WTC11 (cell line): ENCODE measurements around the gene PTPRU. TPM values are rescaled to one million over a fixed set of nuclear protein-coding genes. Genes with fewer than 3 reads are reported as not detected.

Source experiments
- ATAC-seq: fragments of 200-7000 bp; cut with Tn5 transposase; 2 replicates; pipeline ENCODE4 v1.10.0; 2021; ENCODE audit warnings: mild to moderate bottlenecking, moderate library complexity
- CTCF ChIA-PET: fragments of 300-600 bp; sonication (Branson Sonifier 250); formaldehyde crosslinking; loops from one replicate; lab custom pipeline; 2021; ENCODE audit warnings: antibody characterized with exemption; lab: Charles Lee
- POLR2A ChIA-PET: fragments of 350-600 bp; sonication (Branson Sonifier 250); formaldehyde crosslinking; loops from one replicate; lab custom pipeline; 2021; ENCODE audit warnings: antibody characterized with exemption; lab: Charles Lee
- DNase-seq: peaks from one replicate; pipeline ENCODE4 v3.0.0; 2021; ENCODE audit warnings: low spot score
- H3K27ac Mint-ChIP-seq: 2 replicates; pipeline ENCODE4 v1.8.0; 2021; ENCODE audit warnings: mixed read lengths
- H3K27me3 Mint-ChIP-seq: 2 replicates; pipeline ENCODE4 v1.8.0; 2021; ENCODE audit warnings: low read depth, mild to moderate bottlenecking, moderate library complexity, mixed read lengths
- H3K36me3 Mint-ChIP-seq: 2 replicates; pipeline ENCODE4 v1.8.0; 2021; ENCODE audit warnings: mixed read lengths
- H3K4me1 Mint-ChIP-seq: 2 replicates; pipeline ENCODE4 v1.8.0; 2022; ENCODE audit warnings: mixed read lengths
- H3K4me3 Mint-ChIP-seq: 2 replicates; pipeline ENCODE4 v1.8.0; 2021; ENCODE audit warnings: mild to moderate bottlenecking, moderate library complexity, mixed read lengths
- H3K9me3 Mint-ChIP-seq: 2 replicates; pipeline ENCODE4 v1.8.0; 2021; ENCODE audit warnings: mixed read lengths
- ATF1 ChIP-seq: sonication (generic); formaldehyde crosslinking; IDR thresholded peaks from 2 replicates; pipeline ENCODE4 v1.8.1; 2023; ENCODE audit warnings: mild to moderate bottlenecking, moderate library complexity, missing genetic modification reagents
- CREB1 ChIP-seq: sonication (generic); formaldehyde crosslinking; IDR thresholded peaks from 2 replicates; pipeline ENCODE4 v1.8.0; 2023; ENCODE audit warnings: mild to moderate bottlenecking, missing genetic modification reagents
- ELF4 ChIP-seq: sonication (generic); formaldehyde crosslinking; IDR thresholded peaks from 2 replicates; pipeline ENCODE4 v1.8.1; 2022; ENCODE audit warnings: low read depth, mild to moderate bottlenecking, moderate library complexity, missing genetic modification reagents
- ETV6 ChIP-seq: sonication (generic); formaldehyde crosslinking; IDR thresholded peaks from 2 replicates; pipeline ENCODE4 v1.8.1; 2022; ENCODE audit warnings: mild to moderate bottlenecking, missing genetic modification reagents
- FOXP1 ChIP-seq: sonication (generic); formaldehyde crosslinking; IDR thresholded peaks from 2 replicates; pipeline ENCODE4 v1.8.0; 2022; ENCODE audit warnings: missing genetic modification reagents, mild to moderate bottlenecking, moderate library complexity, borderline replicate concordance
- KAT7 ChIP-seq: sonication (generic); formaldehyde crosslinking; IDR thresholded peaks from 2 replicates; pipeline ENCODE4 v1.8.1; 2023; ENCODE audit warnings: missing genetic modification reagents, mild to moderate bottlenecking, borderline replicate concordance
- MLX ChIP-seq: sonication (generic); formaldehyde crosslinking; IDR thresholded peaks from 2 replicates; pipeline ENCODE4 v1.8.1; 2023; ENCODE audit warnings: mild to moderate bottlenecking, missing genetic modification reagents, moderate library complexity
- MXD4 ChIP-seq: fragments of 250-450 bp; sonication (Bioruptor Pico); IDR thresholded peaks from 2 replicates; pipeline ENCODE4 v1.8.0; 2021; ENCODE audit warnings: mild to moderate bottlenecking, moderate library complexity, borderline replicate concordance
- NFATC4 ChIP-seq: fragments of 250-450 bp; sonication (Bioruptor Pico); IDR thresholded peaks from 2 replicates; pipeline ENCODE4 v1.9.0; 2021; ENCODE audit warnings: mild to moderate bottlenecking
- NR1H2 ChIP-seq: sonication (generic); formaldehyde crosslinking; IDR thresholded peaks from 2 replicates; pipeline ENCODE4 v1.9.0; 2021; ENCODE audit warnings: mild to moderate bottlenecking, moderate library complexity, missing genetic modification reagents
- NR2C2 ChIP-seq: sonication (generic); formaldehyde crosslinking; IDR thresholded peaks from 2 replicates; pipeline ENCODE4 v1.8.0; 2022; ENCODE audit warnings: mild to moderate bottlenecking, missing genetic modification reagents
- PRRX2 ChIP-seq: fragments of 250-450 bp; sonication (Bioruptor Pico); IDR thresholded peaks from 2 replicates; pipeline ENCODE4 v1.8.0; 2021; ENCODE audit warnings: mild to moderate bottlenecking
- SOX15 ChIP-seq: fragments of 250-450 bp; sonication (Bioruptor Pico); IDR thresholded peaks from 2 replicates; pipeline ENCODE4 v1.9.0; 2021; ENCODE audit warnings: mild to moderate bottlenecking
- SP1 ChIP-seq: sonication (generic); formaldehyde crosslinking; conservative IDR thresholded peaks from 2 replicates; pipeline ENCODE4 v1.8.1; 2022; ENCODE audit warnings: missing genetic modification reagents
- TCF7 ChIP-seq: sonication (generic); formaldehyde crosslinking; IDR thresholded peaks from 2 replicates; pipeline ENCODE4 v1.8.0; 2022; ENCODE audit warnings: mild to moderate bottlenecking, low read depth, missing genetic modification reagents, moderate library complexity
- TEAD4 ChIP-seq: sonication (generic); formaldehyde crosslinking; IDR thresholded peaks from 2 replicates; pipeline ENCODE4 v1.8.0; 2022; ENCODE audit warnings: mild to moderate bottlenecking, missing genetic modification reagents
- TP53 ChIP-seq: sonication (generic); formaldehyde crosslinking; IDR thresholded peaks from 2 replicates; pipeline ENCODE4 v1.8.1; 2023; ENCODE audit warnings: mild to moderate bottlenecking, missing genetic modification reagents
- USF1 ChIP-seq: sonication (generic); formaldehyde crosslinking; IDR thresholded peaks from 2 replicates; pipeline ENCODE4 v1.8.0; 2022; ENCODE audit warnings: mild to moderate bottlenecking, missing genetic modification reagents
- ZBTB21 ChIP-seq: sonication (generic); formaldehyde crosslinking; IDR thresholded peaks from 2 replicates; pipeline ENCODE4 v1.8.1; 2023; ENCODE audit warnings: mild to moderate bottlenecking, missing genetic modification reagents, borderline replicate concordance
- ZNF232 ChIP-seq: sonication (generic); formaldehyde crosslinking; IDR thresholded peaks from 2 replicates; pipeline ENCODE4 v1.8.0; 2022; ENCODE audit warnings: mild to moderate bottlenecking, missing genetic modification reagents
- ZNF317 ChIP-seq: sonication (generic); formaldehyde crosslinking; IDR thresholded peaks from 2 replicates; pipeline ENCODE4 v1.8.1; 2023; ENCODE audit warnings: low read depth, mild to moderate bottlenecking, moderate library complexity, missing genetic modification reagents, borderline replicate concordance
- ZNF423 ChIP-seq: fragments of 250-450 bp; sonication (Bioruptor Pico); IDR thresholded peaks from 2 replicates; pipeline ENCODE4 v2.1.2; 2022; ENCODE audit warnings: mild to moderate bottlenecking, moderate library complexity
- ZNF671 ChIP-seq: fragments of 250-450 bp; sonication (Bioruptor Pico); IDR thresholded peaks from 2 replicates; pipeline ENCODE4 v1.8.0; 2021; ENCODE audit warnings: mild to moderate bottlenecking
- total RNA-seq: library from RNA; stranded (reverse); gene quantifications from 3 replicates; pipeline ENCODE4 v1.2.3, GENCODE V29; 2021
- TF ChIP-seq, protein P1 (sequence below): fragments of 200-600 bp; IDR thresholded peaks from 2 replicates; pipeline ENCODE4 v1.8.0; 2022; ENCODE audit warnings: antibody characterized with exemption
- TF ChIP-seq, protein P2 (sequence below): sonication (generic); formaldehyde crosslinking; IDR thresholded peaks from 2 replicates; pipeline ENCODE4 v1.8.1; 2022; ENCODE audit warnings: low read depth, missing genetic modification reagents, borderline replicate concordance
- TF ChIP-seq, protein P3 (sequence below): sonication (generic); formaldehyde crosslinking; IDR thresholded peaks from 2 replicates; pipeline ENCODE4 v1.8.1; 2023; ENCODE audit warnings: mild to moderate bottlenecking, missing genetic modification reagents, borderline replicate concordance

PTPRU gene
- total RNA-seq, 1 experiment from 2014 or later: 75.4 TPM

DNA sequence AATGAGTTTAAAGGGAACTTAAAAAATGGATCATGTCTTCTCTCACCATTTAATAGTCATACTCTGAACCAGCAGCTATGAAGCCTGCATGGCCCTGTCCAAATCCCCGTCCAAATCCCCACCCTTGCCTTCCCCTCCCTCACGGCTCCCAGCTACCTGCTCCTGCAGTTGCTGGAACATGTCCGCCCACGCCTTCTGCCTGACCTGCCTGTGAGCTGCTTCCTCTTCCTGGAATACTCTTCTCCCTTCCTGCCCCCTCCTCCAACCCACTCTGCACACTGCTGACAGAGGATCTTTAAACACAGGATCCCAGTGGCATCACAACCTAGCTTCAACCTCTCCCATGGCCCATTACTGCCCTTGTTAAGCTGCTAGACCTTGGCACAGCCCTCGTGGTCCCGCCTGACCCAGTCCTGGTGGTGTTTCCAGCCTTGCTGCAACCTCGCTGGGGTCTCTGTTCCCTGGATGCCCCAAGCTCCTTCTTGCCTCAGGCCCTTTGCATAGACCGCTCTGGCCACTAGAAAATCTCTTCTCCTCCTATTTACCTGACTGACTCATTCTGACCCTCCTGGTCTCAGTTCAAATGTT lies 118.3 kb downstream of the PTPRU start:
- ChIA-PET CTCF (interaction anchor here (0.7 kb wide), 1 partner anchor 23 kb away, joined by 3 read pairs; no protein-coding TSS in a partner anchor), POLR2A (no interaction called here)
- ATAC-seq (no peak), DNase-seq (no peak)
- Mint-ChIP-seq H3K9me3 (peaks cover 15% of the 10 kb centered on the region), H3K4me3 (no peak overlapping the region), H3K27ac (no peak overlapping the region), H3K4me1 (peaks cover 7% of the 10 kb centered on the region), H3K36me3 (no peaks in the 10 kb centered on the region), H3K27me3 (peaks cover 26% of the 10 kb centered on the region)
- TF ChIP-seq SP1 (CRISPR knock-in tag) (no peak), NFATC4 (no peak), MLX (no peak), ZNF232 (CRISPR knock-in tag) (no peak), MXD4 (CRISPR knock-in tag) (no peak), USF1 (CRISPR knock-in tag) (no peak), KAT7 (CRISPR knock-in tag) (no peak), ZNF317 (CRISPR knock-in tag) (no peak), ZNF423 (CRISPR knock-in tag) (no peak), SOX15 (CRISPR knock-in tag) (no peak), ELF4 (CRISPR knock-in tag) (no peak), FOXP1 (no peak), CREB1 (no peak), NR2C2 (CRISPR knock-in tag) (no peak), TP53 (no peak), PRRX2 (CRISPR knock-in tag) (no peak)
- TF ChIP-seq, protein P1, sequence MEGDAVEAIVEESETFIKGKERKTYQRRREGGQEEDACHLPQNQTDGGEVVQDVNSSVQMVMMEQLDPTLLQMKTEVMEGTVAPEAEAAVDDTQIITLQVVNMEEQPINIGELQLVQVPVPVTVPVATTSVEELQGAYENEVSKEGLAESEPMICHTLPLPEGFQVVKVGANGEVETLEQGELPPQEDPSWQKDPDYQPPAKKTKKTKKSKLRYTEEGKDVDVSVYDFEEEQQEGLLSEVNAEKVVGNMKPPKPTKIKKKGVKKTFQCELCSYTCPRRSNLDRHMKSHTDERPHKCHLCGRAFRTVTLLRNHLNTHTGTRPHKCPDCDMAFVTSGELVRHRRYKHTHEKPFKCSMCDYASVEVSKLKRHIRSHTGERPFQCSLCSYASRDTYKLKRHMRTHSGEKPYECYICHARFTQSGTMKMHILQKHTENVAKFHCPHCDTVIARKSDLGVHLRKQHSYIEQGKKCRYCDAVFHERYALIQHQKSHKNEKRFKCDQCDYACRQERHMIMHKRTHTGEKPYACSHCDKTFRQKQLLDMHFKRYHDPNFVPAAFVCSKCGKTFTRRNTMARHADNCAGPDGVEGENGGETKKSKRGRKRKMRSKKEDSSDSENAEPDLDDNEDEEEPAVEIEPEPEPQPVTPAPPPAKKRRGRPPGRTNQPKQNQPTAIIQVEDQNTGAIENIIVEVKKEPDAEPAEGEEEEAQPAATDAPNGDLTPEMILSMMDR: no peak

- H3K4me1 Mint-ChIP-seq: peaks cover 11% of the 10 kb centered on the region
- CTCF ChIA-PET: interaction anchor here (0.7 to 2.0 kb wide), 3 partner anchors 10 to 288 kb away, joined by 3 to 11 read pairs (median 7); no protein-coding TSS in a partner anchor
- no peak overlapping the region for H3K4me3 Mint-ChIP-seq
- peaks cover 10% of the 10 kb centered on the region for H3K9me3 Mint-ChIP-seq
- ATAC-seq (no peak), DNase-seq (no peak)
- no peak overlapping the region for H3K27ac Mint-ChIP-seq
- peaks cover 19% of the 10 kb centered on the region for H3K27me3 Mint-ChIP-seq
- POLR2A ChIA-PET: interaction anchor here (1.1 kb wide), 1 partner anchor 8 kb away, joined by 3 read pairs; no protein-coding TSS in a partner anchor
- no peaks in the 10 kb centered on the region for H3K36me3 Mint-ChIP-seq
- TF ChIP-seq ETV6 (CRISPR knock-in tag) (no peak), ATF1 (CRISPR knock-in tag) (no peak), TCF7 (CRISPR knock-in tag) (no peak), TEAD4 (no peak), ZNF671 (CRISPR knock-in tag) (no peak), ZBTB21 (no peak), NR1H2 (no peak), SP1 (CRISPR knock-in tag) (no peak)
- TF ChIP-seq, protein P2, sequence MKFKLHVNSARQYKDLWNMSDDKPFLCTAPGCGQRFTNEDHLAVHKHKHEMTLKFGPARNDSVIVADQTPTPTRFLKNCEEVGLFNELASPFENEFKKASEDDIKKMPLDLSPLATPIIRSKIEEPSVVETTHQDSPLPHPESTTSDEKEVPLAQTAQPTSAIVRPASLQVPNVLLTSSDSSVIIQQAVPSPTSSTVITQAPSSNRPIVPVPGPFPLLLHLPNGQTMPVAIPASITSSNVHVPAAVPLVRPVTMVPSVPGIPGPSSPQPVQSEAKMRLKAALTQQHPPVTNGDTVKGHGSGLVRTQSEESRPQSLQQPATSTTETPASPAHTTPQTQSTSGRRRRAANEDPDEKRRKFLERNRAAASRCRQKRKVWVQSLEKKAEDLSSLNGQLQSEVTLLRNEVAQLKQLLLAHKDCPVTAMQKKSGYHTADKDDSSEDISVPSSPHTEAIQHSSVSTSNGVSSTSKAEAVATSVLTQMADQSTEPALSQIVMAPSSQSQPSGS: no peak
- TF ChIP-seq, protein P3, sequence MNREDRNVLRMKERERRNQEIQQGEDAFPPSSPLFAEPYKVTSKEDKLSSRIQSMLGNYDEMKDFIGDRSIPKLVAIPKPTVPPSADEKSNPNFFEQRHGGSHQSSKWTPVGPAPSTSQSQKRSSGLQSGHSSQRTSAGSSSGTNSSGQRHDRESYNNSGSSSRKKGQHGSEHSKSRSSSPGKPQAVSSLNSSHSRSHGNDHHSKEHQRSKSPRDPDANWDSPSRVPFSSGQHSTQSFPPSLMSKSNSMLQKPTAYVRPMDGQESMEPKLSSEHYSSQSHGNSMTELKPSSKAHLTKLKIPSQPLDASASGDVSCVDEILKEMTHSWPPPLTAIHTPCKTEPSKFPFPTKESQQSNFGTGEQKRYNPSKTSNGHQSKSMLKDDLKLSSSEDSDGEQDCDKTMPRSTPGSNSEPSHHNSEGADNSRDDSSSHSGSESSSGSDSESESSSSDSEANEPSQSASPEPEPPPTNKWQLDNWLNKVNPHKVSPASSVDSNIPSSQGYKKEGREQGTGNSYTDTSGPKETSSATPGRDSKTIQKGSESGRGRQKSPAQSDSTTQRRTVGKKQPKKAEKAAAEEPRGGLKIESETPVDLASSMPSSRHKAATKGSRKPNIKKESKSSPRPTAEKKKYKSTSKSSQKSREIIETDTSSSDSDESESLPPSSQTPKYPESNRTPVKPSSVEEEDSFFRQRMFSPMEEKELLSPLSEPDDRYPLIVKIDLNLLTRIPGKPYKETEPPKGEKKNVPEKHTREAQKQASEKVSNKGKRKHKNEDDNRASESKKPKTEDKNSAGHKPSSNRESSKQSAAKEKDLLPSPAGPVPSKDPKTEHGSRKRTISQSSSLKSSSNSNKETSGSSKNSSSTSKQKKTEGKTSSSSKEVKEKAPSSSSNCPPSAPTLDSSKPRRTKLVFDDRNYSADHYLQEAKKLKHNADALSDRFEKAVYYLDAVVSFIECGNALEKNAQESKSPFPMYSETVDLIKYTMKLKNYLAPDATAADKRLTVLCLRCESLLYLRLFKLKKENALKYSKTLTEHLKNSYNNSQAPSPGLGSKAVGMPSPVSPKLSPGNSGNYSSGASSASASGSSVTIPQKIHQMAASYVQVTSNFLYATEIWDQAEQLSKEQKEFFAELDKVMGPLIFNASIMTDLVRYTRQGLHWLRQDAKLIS (CRISPR knock-in tag): no peak
Observed at GRCh38 chr1:29355375-29355774, 119.1 kb downstream of the PTPRU start.
